Left cardiac atrium (tissue), 4 donors: Measurements from ENCODE around the gene GNRHR. TPM values are rescaled to one million over a fixed set of nuclear protein-coding genes. Genes with fewer than 3 reads are reported as not detected.
"Not testable (repeated sequence)": the region's sequence is repeated elsewhere in the genome, so short reads cannot be mapped to it uniquely, and the experiment has no call there.

Experiments
- ATAC-seq, 2 donors: fragments of 200-7000 bp; cut with Tn5 transposase; one replicate each; pipeline ENCODE4 v1.9.1; 2020; ENCODE audit warnings: mild to moderate bottlenecking in 2 of 2, moderate library complexity in 2 of 2
- DNase-seq: peaks from one replicate; pipeline ENCODE4 v3.0.0-alpha.2; 2020
- intact Hi-C, 2 donors: fragments of 100-400 bp; cut with DNase I; formaldehyde crosslinking; loops; one replicate each; pipeline versions ENCODE4 v1.14.1 to v1.15.1; 2022 to 2023
- total RNA-seq, 2 donors: library from RNA; stranded (reverse); fragmentation: NEBNext Ultra II Directional; extraction: Animal tissue kit (Norgen Biotek cat#: 25700); gene quantifications; one replicate each; pipeline ENCODE4 v1.2.1, GENCODE V29; 2021
- donor health status: DM: no; HTN: yes; CAD: no.
- donor health status: DM: no; HTN: yes; CAD: no; lungs with severe emphysema.
- donor health status: DM: yes; HTN: yes; CAD: no.
- donor health status: Dilated cardiomyopathy.

The GNRHR gene
- total RNA-seq, 2 donors from 2014 or later = not detected

GRCh38 chr4:67735325-67735724 lies 18.9 kb downstream of the GNRHR start:
- no peak for DNase-seq
- intact Hi-C loops = no loop called here
- ATAC-seq = no peak

- DNase-seq, intact Hi-C loops, ATAC-seq: not testable (repeated sequence)
Observed at GRCh38 chr4:67730511-67730910, 23.7 kb downstream of the GNRHR start.

GRCh38 chr4:67727124-67727850 lies 26.9 kb downstream of the GNRHR start:
- intact Hi-C loops = no loop called here
- ATAC-seq (no peak), DNase-seq (no peak)

- intact Hi-C loops = no loop called here
- DNase-seq (no peak), ATAC-seq (no peak)
Observed at GRCh38 chr4:67725981-67726380, 28.2 kb downstream of the GNRHR start.

GRCh38 chr4:67725132-67725531 lies 29.1 kb downstream of the GNRHR start:
- intact Hi-C loops = no loop called here
- ATAC-seq (peak in 1 of 2 donors; percentile 76), DNase-seq (no peak)

- DNase-seq = no peak
- intact Hi-C loops = no loop called here
- ATAC-seq = no peak
Observed at GRCh38 chr4:67723949-67724348, 30.2 kb downstream of the GNRHR start.

GRCh38 chr4:67723341-67723740 lies 30.8 kb downstream of the GNRHR start:
- ATAC-seq (no peak), DNase-seq (no peak)

GRCh38 chr4:67721770-67722597 lies 32.2 kb downstream of the GNRHR start:
- DNase-seq = no peak
- ATAC-seq = no peak
- intact Hi-C loops = no loop called here

More at GRCh38 chr4:67723341-67723740, 30.8 kb downstream of the GNRHR start:
- intact Hi-C loops = no loop called here

- no peak for DNase-seq
- ATAC-seq = no peak
- intact Hi-C loops = no loop called here
Observed at GRCh38 chr4:67721315-67721769, 32.8 kb downstream of the GNRHR start.

- DNase-seq = no peak
- ATAC-seq = no peak
- intact Hi-C loops = no loop called here
Observed at GRCh38 chr4:67719953-67720617, 34.1 kb downstream of the GNRHR start.

- ATAC-seq (no peak), DNase-seq (no peak)
- intact Hi-C loops = no loop called here
Observed at GRCh38 chr4:67718848-67719247, 35.3 kb downstream of the GNRHR start.

- ATAC-seq (no peak), DNase-seq (no peak)
- intact Hi-C loops = no loop called here
Observed at GRCh38 chr4:67717586-67717985, 36.6 kb downstream of the GNRHR start.

- intact Hi-C loops = no loop called here
- DNase-seq (no peak), ATAC-seq (no peak)
Observed at GRCh38 chr4:67714955-67715354, 39.2 kb downstream of the GNRHR start.

GRCh38 chr4:67714248-67714583 lies 40.0 kb downstream of the GNRHR start:
- peak in 1 of 2 donors; percentile 37 for ATAC-seq
- intact Hi-C loops = no loop called here
- no peak for DNase-seq

- peak in 1 of 2 donors; percentile 74 for ATAC-seq
- intact Hi-C loops = no loop called here
Observed at GRCh38 chr4:67713529-67714247, 40.5 kb downstream of the GNRHR start.

GRCh38 chr4:67712650-67713528 lies 41.3 kb downstream of the GNRHR start:
- intact Hi-C loops = no loop called here
- ATAC-seq = no peak

More at GRCh38 chr4:67713529-67714247, 40.5 kb downstream of the GNRHR start:
- no peak for DNase-seq

GRCh38 chr4:67712000-67712625 lies 42.1 kb downstream of the GNRHR start:
- ATAC-seq (no peak), DNase-seq (no peak)
- intact Hi-C loops = no loop called here

More at GRCh38 chr4:67712650-67713528, 41.3 kb downstream of the GNRHR start:
- no peak for DNase-seq

- ATAC-seq, DNase-seq, intact Hi-C loops: not testable (repeated sequence)
Observed at GRCh38 chr4:67706682-67707081, 47.5 kb downstream of the GNRHR start.
